Measurements from ENCODE around the gene ZNF335. TPM values are rescaled to one million over a fixed set of nuclear protein-coding genes. Genes with fewer than 3 reads are reported as not detected.

ZNF335 gene
- total and polyA plus RNA-seq, 2 of the 13 experiments (the other 11 are each of a cell fraction or from before 2014, with no cell fraction given) = 9.7 to 13.7 TPM

DNA sequence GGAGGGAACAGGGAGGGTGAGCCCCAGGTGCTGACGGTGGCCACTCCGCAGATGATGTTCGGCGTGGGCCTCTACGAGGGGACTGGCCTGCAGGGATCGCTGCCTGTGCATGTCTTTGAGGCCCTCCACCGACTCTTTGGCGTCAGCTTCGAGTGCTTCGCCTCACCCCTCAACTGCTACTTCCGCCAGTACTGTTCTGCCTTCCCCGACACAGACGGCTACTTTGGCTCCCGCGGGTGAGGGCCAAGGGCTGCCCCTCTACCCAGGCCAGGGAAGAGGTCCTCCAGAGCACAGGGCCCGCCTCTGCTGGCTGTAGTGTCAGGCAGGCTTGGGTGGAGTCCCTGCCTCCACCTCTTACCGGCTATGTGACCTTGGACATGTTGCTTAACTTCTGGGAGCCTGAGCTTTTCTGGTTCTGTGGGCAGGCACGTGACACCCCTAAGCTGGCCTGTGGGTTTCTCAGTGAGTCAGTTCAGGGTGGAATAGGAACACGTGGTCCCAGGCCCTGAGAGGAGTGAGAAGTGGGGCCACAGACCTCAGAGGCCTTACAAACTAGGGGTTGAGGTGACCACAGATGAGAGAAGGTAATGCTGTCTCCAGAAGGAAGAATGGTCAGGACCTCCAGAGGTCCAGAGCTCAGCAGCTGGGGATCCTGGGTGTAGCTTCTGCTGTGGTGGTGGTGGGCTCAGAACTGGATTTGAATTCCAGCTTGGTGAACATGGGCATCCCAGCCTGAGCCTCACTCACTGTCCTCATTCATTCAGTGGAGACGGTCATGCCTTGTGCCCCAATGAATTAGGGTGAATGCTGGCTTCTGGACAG is 25.6 kb downstream of the ZNF335 start (continued):
- no peak for TF ChIP-seq ZNF549 (CRISPR knock-in tag; IDR thresholded peaks at IDR 0.05)
- TF ChIP-seq ZSCAN20 (CRISPR knock-in tag; IDR thresholded peaks at IDR 0.05; ENCODE audit: borderline replicate concordance) = no peak
- TF ChIP-seq PPARG (CRISPR knock-in tag; conservative IDR thresholded peaks at IDR 0.05) = peak; percentile 57; the same call in 1 of the 2 replicates
- TF ChIP-seq ZNF512 (CRISPR knock-in tag; IDR thresholded peaks at IDR 0.05) = no peak
- peak; percentile 16; the same call in 1 of the 2 replicates for TF ChIP-seq RFX3 (CRISPR knock-in tag; IDR thresholded peaks at IDR 0.05)
- peak; percentile 97 for TF ChIP-seq MYC (CRISPR knock-in tag; IDR thresholded peaks at IDR 0.05; ENCODE audit: borderline replicate concordance)
- 0 out of 2 replicates have a peak, but pooled peaks have one; percentile 57 for TF ChIP-seq ZNF556 (CRISPR knock-in tag; IDR thresholded peaks at IDR 0.05; ENCODE audit: borderline replicate concordance)
- TF ChIP-seq POGK (CRISPR knock-in tag; conservative IDR thresholded peaks at IDR 0.05) = peak; percentile 83; the same call in 1 of the 2 replicates
- peak; percentile 62 for TF ChIP-seq PHF8 (CRISPR knock-in tag; IDR thresholded peaks at IDR 0.05)
- TF ChIP-seq, protein P1, sequence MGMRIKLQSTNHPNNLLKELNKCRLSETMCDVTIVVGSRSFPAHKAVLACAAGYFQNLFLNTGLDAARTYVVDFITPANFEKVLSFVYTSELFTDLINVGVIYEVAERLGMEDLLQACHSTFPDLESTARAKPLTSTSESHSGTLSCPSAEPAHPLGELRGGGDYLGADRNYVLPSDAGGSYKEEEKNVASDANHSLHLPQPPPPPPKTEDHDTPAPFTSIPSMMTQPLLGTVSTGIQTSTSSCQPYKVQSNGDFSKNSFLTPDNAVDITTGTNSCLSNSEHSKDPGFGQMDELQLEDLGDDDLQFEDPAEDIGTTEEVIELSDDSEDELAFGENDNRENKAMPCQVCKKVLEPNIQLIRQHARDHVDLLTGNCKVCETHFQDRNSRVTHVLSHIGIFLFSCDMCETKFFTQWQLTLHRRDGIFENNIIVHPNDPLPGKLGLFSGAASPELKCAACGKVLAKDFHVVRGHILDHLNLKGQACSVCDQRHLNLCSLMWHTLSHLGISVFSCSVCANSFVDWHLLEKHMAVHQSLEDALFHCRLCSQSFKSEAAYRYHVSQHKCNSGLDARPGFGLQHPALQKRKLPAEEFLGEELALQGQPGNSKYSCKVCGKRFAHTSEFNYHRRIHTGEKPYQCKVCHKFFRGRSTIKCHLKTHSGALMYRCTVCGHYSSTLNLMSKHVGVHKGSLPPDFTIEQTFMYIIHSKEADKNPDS (CRISPR knock-in tag; IDR thresholded peaks at IDR 0.05) = no peak
- peak; percentile 92 for TF ChIP-seq ZNF547 (CRISPR knock-in tag; IDR thresholded peaks at IDR 0.05)
- TF ChIP-seq WIZ (CRISPR knock-in tag; IDR thresholded peaks at IDR 0.05) = peak; percentile 73
- TF ChIP-seq, protein P2, sequence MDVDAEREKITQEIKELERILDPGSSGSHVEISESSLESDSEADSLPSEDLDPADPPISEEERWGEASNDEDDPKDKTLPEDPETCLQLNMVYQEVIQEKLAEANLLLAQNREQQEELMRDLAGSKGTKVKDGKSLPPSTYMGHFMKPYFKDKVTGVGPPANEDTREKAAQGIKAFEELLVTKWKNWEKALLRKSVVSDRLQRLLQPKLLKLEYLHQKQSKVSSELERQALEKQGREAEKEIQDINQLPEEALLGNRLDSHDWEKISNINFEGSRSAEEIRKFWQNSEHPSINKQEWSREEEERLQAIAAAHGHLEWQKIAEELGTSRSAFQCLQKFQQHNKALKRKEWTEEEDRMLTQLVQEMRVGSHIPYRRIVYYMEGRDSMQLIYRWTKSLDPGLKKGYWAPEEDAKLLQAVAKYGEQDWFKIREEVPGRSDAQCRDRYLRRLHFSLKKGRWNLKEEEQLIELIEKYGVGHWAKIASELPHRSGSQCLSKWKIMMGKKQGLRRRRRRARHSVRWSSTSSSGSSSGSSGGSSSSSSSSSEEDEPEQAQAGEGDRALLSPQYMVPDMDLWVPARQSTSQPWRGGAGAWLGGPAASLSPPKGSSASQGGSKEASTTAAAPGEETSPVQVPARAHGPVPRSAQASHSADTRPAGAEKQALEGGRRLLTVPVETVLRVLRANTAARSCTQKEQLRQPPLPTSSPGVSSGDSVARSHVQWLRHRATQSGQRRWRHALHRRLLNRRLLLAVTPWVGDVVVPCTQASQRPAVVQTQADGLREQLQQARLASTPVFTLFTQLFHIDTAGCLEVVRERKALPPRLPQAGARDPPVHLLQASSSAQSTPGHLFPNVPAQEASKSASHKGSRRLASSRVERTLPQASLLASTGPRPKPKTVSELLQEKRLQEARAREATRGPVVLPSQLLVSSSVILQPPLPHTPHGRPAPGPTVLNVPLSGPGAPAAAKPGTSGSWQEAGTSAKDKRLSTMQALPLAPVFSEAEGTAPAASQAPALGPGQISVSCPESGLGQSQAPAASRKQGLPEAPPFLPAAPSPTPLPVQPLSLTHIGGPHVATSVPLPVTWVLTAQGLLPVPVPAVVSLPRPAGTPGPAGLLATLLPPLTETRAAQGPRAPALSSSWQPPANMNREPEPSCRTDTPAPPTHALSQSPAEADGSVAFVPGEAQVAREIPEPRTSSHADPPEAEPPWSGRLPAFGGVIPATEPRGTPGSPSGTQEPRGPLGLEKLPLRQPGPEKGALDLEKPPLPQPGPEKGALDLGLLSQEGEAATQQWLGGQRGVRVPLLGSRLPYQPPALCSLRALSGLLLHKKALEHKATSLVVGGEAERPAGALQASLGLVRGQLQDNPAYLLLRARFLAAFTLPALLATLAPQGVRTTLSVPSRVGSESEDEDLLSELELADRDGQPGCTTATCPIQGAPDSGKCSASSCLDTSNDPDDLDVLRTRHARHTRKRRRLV (CRISPR knock-in tag; IDR thresholded peaks at IDR 0.05) = 0 out of 2 replicates have a peak, but pooled peaks have one; percentile 77
- TF ChIP-seq CCDC6 (CRISPR knock-in tag; IDR thresholded peaks at IDR 0.05) = peak; percentile 91
- no peak for TF ChIP-seq ZNF780A (CRISPR knock-in tag; IDR thresholded peaks at IDR 0.05)
- TF ChIP-seq, protein P3, sequence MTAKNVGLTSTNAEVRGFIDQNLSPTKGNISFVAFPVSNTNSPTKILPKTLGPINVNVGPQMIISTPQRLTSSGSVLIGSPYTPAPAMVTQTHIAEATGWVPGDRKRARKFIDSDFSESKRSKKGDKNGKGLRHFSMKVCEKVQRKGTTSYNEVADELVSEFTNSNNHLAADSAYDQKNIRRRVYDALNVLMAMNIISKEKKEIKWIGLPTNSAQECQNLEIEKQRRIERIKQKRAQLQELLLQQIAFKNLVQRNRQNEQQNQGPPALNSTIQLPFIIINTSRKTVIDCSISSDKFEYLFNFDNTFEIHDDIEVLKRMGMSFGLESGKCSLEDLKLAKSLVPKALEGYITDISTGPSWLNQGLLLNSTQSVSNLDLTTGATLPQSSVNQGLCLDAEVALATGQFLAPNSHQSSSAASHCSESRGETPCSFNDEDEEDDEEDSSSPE (CRISPR knock-in tag; IDR thresholded peaks at IDR 0.05) = peak; percentile 83

All from HepG2 (cell line).